KMS-11 (cell line): ENCODE data around the gene MYO15A.

Experiments
- H2AFZ ChIP-seq: fragments of 200-600 bp; sonication (generic); 2 replicates; pipeline ENCODE4 v1.6.1; 2016; ENCODE audit warnings: antibody characterized with exemption, mixed run types, low read depth
- H3K27ac ChIP-seq: fragments of 200-600 bp; sonication (generic); 2 replicates; pipeline ENCODE4 v1.6.1; 2016; ENCODE audit warnings: mild to moderate bottlenecking, mixed run types
- H3K27me3 ChIP-seq: fragments of 200-600 bp; sonication (generic); 2 replicates; pipeline ENCODE4 v1.6.1; 2017; ENCODE audit warnings: mild to moderate bottlenecking, low read depth, mixed run types, moderate library complexity; ENCODE audit not compliant: insufficient read depth
- H3K36me3 ChIP-seq: fragments of 200-600 bp; sonication (generic); 2 replicates; pipeline ENCODE4 v1.6.1; 2017; ENCODE audit warnings: mild to moderate bottlenecking, mixed run types; ENCODE audit not compliant: insufficient read depth
- H3K4me1 ChIP-seq: fragments of 200-600 bp; sonication (generic); 2 replicates; pipeline ENCODE4 v1.6.1; 2016; ENCODE audit warnings: mild to moderate bottlenecking, low read depth, mixed run types; ENCODE audit not compliant: poor library complexity, severe bottlenecking
- H3K4me2 ChIP-seq: fragments of 200-600 bp; sonication (generic); 2 replicates; pipeline ENCODE4 v1.7.0; 2016; ENCODE audit warnings: mild to moderate bottlenecking, mixed run types
- H3K4me3 ChIP-seq: fragments of 200-600 bp; sonication (generic); IDR thresholded peaks from 2 replicates; pipeline ENCODE4 v1.6.1; 2017; ENCODE audit warnings: low read depth, low read length, mixed read lengths; ENCODE audit not compliant: insufficient read depth
- H3K79me2 ChIP-seq: fragments of 200-600 bp; sonication (generic); 2 replicates; pipeline ENCODE4 v1.6.1; 2016; ENCODE audit warnings: low read depth, mixed run types; ENCODE audit not compliant: insufficient read depth
- H3K9ac ChIP-seq: fragments of 200-600 bp; sonication (generic); 2 replicates; pipeline ENCODE4 v1.6.1; 2016; ENCODE audit warnings: mild to moderate bottlenecking, mixed run types
- H4K20me1 ChIP-seq: fragments of 200-600 bp; sonication (generic); 2 replicates; pipeline ENCODE4 v1.6.1; 2016; ENCODE audit warnings: mild to moderate bottlenecking, mixed run types; ENCODE audit not compliant: insufficient read depth
- TF ChIP-seq, protein P1 (sequence below): fragments of 200-600 bp; sonication (generic); conservative IDR thresholded peaks from 2 replicates; pipeline ENCODE4 v1.6.1; 2017; ENCODE audit warnings: low read depth, mild to moderate bottlenecking, antibody characterized with exemption, low read length, moderate library complexity, mixed read lengths

Gene MYO15A

DNA sequence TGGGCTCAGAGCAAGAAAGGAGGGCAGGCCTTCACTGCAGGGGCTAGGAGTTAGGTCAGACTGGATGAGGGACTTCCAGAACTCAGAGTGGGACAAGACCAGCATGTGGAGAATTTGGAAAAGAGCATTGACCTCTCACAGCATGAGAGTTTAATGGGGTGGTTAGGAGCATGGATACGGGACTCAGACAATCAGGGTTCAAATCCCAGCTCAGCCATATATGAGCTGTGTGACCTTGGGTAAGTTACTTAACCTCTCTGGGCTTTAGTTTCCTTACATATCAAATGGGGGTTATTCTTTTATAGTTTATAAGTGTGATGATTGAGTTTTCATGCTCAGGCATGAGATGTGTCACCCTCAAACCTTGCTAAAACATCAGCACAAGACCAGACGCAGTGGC lies 37.7 kb downstream of the MYO15A start:
- Histone ChIP-seq H3K36me3 (no peaks in the 10 kb centered on the region), H2AFZ (no peak overlapping the region), H3K27me3 (no peaks in the 10 kb centered on the region), H3K79me2 (no peaks in the 10 kb centered on the region), H3K4me1 (no peaks in the 10 kb centered on the region), H3K9ac (no peak overlapping the region), H3K4me3 (no peak overlapping the region), H4K20me1 (no peaks in the 10 kb centered on the region), H3K4me2 (no peak overlapping the region), H3K27ac (no peak overlapping the region)
- TF ChIP-seq, protein P1, sequence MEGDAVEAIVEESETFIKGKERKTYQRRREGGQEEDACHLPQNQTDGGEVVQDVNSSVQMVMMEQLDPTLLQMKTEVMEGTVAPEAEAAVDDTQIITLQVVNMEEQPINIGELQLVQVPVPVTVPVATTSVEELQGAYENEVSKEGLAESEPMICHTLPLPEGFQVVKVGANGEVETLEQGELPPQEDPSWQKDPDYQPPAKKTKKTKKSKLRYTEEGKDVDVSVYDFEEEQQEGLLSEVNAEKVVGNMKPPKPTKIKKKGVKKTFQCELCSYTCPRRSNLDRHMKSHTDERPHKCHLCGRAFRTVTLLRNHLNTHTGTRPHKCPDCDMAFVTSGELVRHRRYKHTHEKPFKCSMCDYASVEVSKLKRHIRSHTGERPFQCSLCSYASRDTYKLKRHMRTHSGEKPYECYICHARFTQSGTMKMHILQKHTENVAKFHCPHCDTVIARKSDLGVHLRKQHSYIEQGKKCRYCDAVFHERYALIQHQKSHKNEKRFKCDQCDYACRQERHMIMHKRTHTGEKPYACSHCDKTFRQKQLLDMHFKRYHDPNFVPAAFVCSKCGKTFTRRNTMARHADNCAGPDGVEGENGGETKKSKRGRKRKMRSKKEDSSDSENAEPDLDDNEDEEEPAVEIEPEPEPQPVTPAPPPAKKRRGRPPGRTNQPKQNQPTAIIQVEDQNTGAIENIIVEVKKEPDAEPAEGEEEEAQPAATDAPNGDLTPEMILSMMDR: no peak

GRCh38 chr17:18146980-18147379 lies 38.4 kb downstream of the MYO15A start:
- no peaks in the 10 kb centered on the region for H4K20me1 ChIP-seq
- no peak overlapping the region for H2AFZ ChIP-seq
- TF ChIP-seq, protein P1: no peak
- no peaks in the 10 kb centered on the region for H3K36me3 ChIP-seq
- H3K4me1 ChIP-seq: no peaks in the 10 kb centered on the region
- no peaks in the 10 kb centered on the region for H3K27me3 ChIP-seq
- H3K4me3 ChIP-seq: no peak overlapping the region
- H3K4me2 ChIP-seq: no peak overlapping the region
- H3K9ac ChIP-seq: no peak overlapping the region
- H3K79me2 ChIP-seq: no peaks in the 10 kb centered on the region
- no peak overlapping the region for H3K27ac ChIP-seq

- H2AFZ ChIP-seq: no peak overlapping the region
Measured at GRCh38 chr17:18148586-18148985, 40.0 kb downstream of the MYO15A start.

GRCh38 chr17:18151290-18151689 lies 42.7 kb downstream of the MYO15A start:
- H3K79me2 ChIP-seq: no peaks in the 10 kb centered on the region
- H3K9ac ChIP-seq: no peak overlapping the region
- no peak overlapping the region for H3K4me2 ChIP-seq
- H3K4me3 ChIP-seq: no peak overlapping the region
- H4K20me1 ChIP-seq: no peaks in the 10 kb centered on the region
- H3K27ac ChIP-seq: no peak overlapping the region
- TF ChIP-seq, protein P1: no peak
- no peaks in the 10 kb centered on the region for H3K27me3 ChIP-seq
- H2AFZ ChIP-seq: no peak overlapping the region
- peaks cover 4% of the 10 kb centered on the region for H3K4me1 ChIP-seq
- no peaks in the 10 kb centered on the region for H3K36me3 ChIP-seq

More at GRCh38 chr17:18148586-18148985, 40.0 kb downstream of the MYO15A start:
- H4K20me1 ChIP-seq: no peaks in the 10 kb centered on the region
- H3K4me1 ChIP-seq: peaks cover 4% of the 10 kb centered on the region
- no peak overlapping the region for H3K4me2 ChIP-seq
- TF ChIP-seq, protein P1: no peak
- no peak overlapping the region for H3K27ac ChIP-seq
- H3K9ac ChIP-seq: no peak overlapping the region
- H3K79me2 ChIP-seq: no peaks in the 10 kb centered on the region
- no peak overlapping the region for H3K4me3 ChIP-seq
- H3K27me3 ChIP-seq: no peaks in the 10 kb centered on the region
- no peaks in the 10 kb centered on the region for H3K36me3 ChIP-seq
